Activated naive CD4-positive, alpha-beta T cell treated with anti-CD3 and anti-CD28 coated beads, Interleukin-2, amount 10 ng/mL, durations not matched to agents 7 days and 5 days (primary cell): ENCODE results near the gene ZDHHC14.
A peak's percentile ranks its signal among the peaks of the same experiment; 100 is the strongest.

Experiments used
- CTCF ChIA-PET: fragments of 350-600 bp; sonication (Branson Sonifier 250); formaldehyde crosslinking; loops from one replicate; lab custom pipeline; 2021; ENCODE audit warnings: antibody characterized with exemption; lab: Charles Lee
- DNase-seq: peaks from one replicate; pipeline ENCODE4 v3.0.0-alpha.2; 2020
- H3K27ac Mint-ChIP-seq: one replicate; pipeline ENCODE4 v1.8.0; 2021; ENCODE audit warnings: mild to moderate bottlenecking, moderate library complexity, mixed read lengths
- H3K27me3 Mint-ChIP-seq: one replicate; pipeline ENCODE4 v1.8.0; 2021; ENCODE audit warnings: mild to moderate bottlenecking, mixed read lengths
- H3K36me3 Mint-ChIP-seq: one replicate; pipeline ENCODE4 v1.8.0; 2021; ENCODE audit warnings: mixed read lengths
- H3K4me1 Mint-ChIP-seq: one replicate; pipeline ENCODE4 v1.8.0; 2021; ENCODE audit warnings: mixed read lengths
- H3K4me3 Mint-ChIP-seq: one replicate; pipeline ENCODE4 v1.8.0; 2021; ENCODE audit warnings: mild to moderate bottlenecking, moderate library complexity, mixed read lengths
- H3K9me3 Mint-ChIP-seq: one replicate; pipeline ENCODE4 v1.8.0; 2021; ENCODE audit warnings: mixed read lengths

The ZDHHC14 gene

DNA sequence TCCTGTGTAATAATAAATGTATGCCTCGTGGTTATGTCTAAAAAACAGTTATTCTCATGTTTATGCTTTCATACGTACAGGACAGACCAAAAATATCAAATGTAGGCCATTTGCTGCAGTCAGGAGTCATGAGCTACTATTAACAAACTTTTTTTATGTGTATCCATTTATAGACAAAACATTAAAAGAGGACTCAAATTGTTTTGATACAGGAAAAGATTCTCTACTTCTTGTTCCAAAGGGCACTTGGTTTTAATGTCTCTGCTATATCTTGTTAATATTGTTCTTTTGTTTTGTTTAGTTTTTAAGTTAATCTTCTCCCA, 155.2 kb downstream of the ZDHHC14 start:
- peaks cover 8% of the 10 kb centered on the region for H3K36me3 Mint-ChIP-seq
- H3K4me3 Mint-ChIP-seq = no peak overlapping the region
- CTCF ChIA-PET = interaction anchor here (1.5 to 1.7 kb wide), 2 partner anchors 9 to 214 kb away, joined by 3 to 5 read pairs; no protein-coding TSS in a partner anchor
- H3K27me3 Mint-ChIP-seq = peaks cover 17% of the 10 kb centered on the region
- H3K27ac Mint-ChIP-seq = peak overlapping the region; percentile 86
- peaks cover 48% of the 10 kb centered on the region for H3K4me1 Mint-ChIP-seq
- DNase-seq = no peak
- no peaks in the 10 kb centered on the region for H3K9me3 Mint-ChIP-seq

- peaks cover 48% of the 10 kb centered on the region for H3K4me1 Mint-ChIP-seq
These were observed 156.6 kb downstream of the ZDHHC14 start for GRCh38 chr6:157537556-157537955.

DNA sequence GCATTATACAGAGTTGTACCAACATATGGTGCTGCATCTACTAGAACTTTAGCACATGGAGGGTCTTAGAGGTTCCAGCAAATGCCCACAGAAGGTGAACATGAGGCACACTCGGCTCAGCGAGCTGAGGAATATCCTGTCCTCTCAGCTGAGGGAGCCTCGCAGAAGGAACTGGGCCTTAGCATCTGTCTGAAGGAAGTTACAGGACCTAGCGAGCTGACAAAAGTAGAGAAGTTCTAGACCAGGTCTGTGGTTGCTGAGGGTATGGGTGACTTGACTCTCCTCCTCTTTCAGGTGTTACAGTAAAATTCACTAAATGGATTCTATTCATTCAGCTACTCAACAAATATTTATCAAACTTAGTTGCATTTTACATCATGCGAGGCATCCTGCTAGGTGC, 157.2 kb downstream of the ZDHHC14 start:
- Mint-ChIP-seq H3K9me3 (no peaks in the 10 kb centered on the region), H3K27ac (no peak overlapping the region), H3K4me1 (peaks cover 45% of the 10 kb centered on the region), H3K27me3 (peaks cover 17% of the 10 kb centered on the region), H3K36me3 (peaks cover 8% of the 10 kb centered on the region), H3K4me3 (no peak overlapping the region)
- no peak for DNase-seq
- CTCF ChIA-PET = interaction anchor here (1.0 kb wide), 1 partner anchor 11 kb away, joined by 3 read pairs; no protein-coding TSS in a partner anchor

More at GRCh38 chr6:157537556-157537955, 156.6 kb downstream of the ZDHHC14 start:
- Mint-ChIP-seq H3K4me3 (no peak overlapping the region), H3K9me3 (no peaks in the 10 kb centered on the region), H3K27me3 (peaks cover 17% of the 10 kb centered on the region), H3K27ac (no peak overlapping the region), H3K36me3 (peaks cover 8% of the 10 kb centered on the region)
- CTCF ChIA-PET = interaction anchor here (1.0 kb wide), 1 partner anchor 75 kb away, joined by 3 read pairs; no protein-coding TSS in a partner anchor
- DNase-seq = no peak

DNA sequence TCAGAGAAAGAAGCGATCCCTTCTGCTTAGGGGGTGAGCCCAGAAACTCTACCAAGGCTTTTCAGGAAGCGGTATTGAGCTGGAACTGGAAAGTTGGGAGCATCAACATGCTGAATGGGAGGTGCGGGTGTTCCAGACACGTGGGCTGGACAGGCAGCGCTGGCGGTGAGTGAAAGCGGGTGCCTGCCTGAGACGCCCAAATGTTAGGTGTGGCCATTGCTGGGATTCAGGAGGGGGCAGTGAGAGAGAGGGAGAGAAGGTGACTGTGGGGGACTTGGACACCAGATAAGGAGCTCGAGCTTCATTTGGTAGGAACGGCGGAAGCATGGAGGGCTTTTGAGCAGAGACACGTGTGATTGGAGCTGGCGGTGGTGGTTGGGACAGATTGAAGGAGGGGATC, 157.7 kb downstream of the ZDHHC14 start:
- Mint-ChIP-seq H3K4me3 (no peak overlapping the region), H3K27me3 (peaks cover 12% of the 10 kb centered on the region), H3K27ac (no peak overlapping the region), H3K36me3 (peaks cover 6% of the 10 kb centered on the region), H3K9me3 (no peaks in the 10 kb centered on the region), H3K4me1 (peaks cover 43% of the 10 kb centered on the region)
- CTCF ChIA-PET = interaction anchor here (1.0 kb wide), 1 partner anchor 11 kb away, joined by 3 read pairs; no protein-coding TSS in a partner anchor
- DNase-seq = no peak

GRCh38 chr6:157539421-157539822, 158.4 kb downstream of the ZDHHC14 start:
- no peak for DNase-seq
- peaks cover 12% of the 10 kb centered on the region for H3K27me3 Mint-ChIP-seq
- H3K4me1 Mint-ChIP-seq = peaks cover 43% of the 10 kb centered on the region
- H3K9me3 Mint-ChIP-seq = no peaks in the 10 kb centered on the region
- H3K4me3 Mint-ChIP-seq = no peak overlapping the region
- H3K27ac Mint-ChIP-seq = no peak overlapping the region
- CTCF ChIA-PET = interaction anchor here (1.0 kb wide), 1 partner anchor 12 kb away, joined by 3 read pairs; no protein-coding TSS in a partner anchor
- peaks cover 6% of the 10 kb centered on the region for H3K36me3 Mint-ChIP-seq

GRCh38 chr6:157539900-157540752, 159.1 kb downstream of the ZDHHC14 start:
- no peak overlapping the region for H3K27ac Mint-ChIP-seq

GRCh38 chr6:157541618-157542413, 160.8 kb downstream of the ZDHHC14 start:
- H3K4me3 Mint-ChIP-seq = no peak overlapping the region
- H3K27ac Mint-ChIP-seq = no peak overlapping the region
- H3K4me1 Mint-ChIP-seq = peaks cover 23% of the 10 kb centered on the region
- peaks cover 16% of the 10 kb centered on the region for H3K27me3 Mint-ChIP-seq
- CTCF ChIA-PET = no interaction called here
- no peak for DNase-seq
- peaks cover 5% of the 10 kb centered on the region for H3K9me3 Mint-ChIP-seq
- H3K36me3 Mint-ChIP-seq = peaks cover 1% of the 10 kb centered on the region

More at GRCh38 chr6:157539900-157540752, 159.1 kb downstream of the ZDHHC14 start:
- no peak for DNase-seq
- Mint-ChIP-seq H3K4me3 (no peak overlapping the region), H3K27me3 (peaks cover 12% of the 10 kb centered on the region), H3K36me3 (peaks cover 7% of the 10 kb centered on the region), H3K4me1 (peaks cover 38% of the 10 kb centered on the region), H3K9me3 (peaks cover 4% of the 10 kb centered on the region)
- CTCF ChIA-PET = interaction anchor here (0.8 kb wide), 1 partner anchor 13 kb away, joined by 3 read pairs; no protein-coding TSS in a partner anchor

- Mint-ChIP-seq H3K4me3 (no peak overlapping the region), H3K36me3 (peaks cover 1% of the 10 kb centered on the region), H3K9me3 (peaks cover 5% of the 10 kb centered on the region), H3K27me3 (peaks cover 16% of the 10 kb centered on the region), H3K27ac (no peak overlapping the region), H3K4me1 (peaks cover 16% of the 10 kb centered on the region)
- CTCF ChIA-PET = no interaction called here
- DNase-seq = no peak
These were observed 161.6 kb downstream of the ZDHHC14 start for GRCh38 chr6:157542414-157543160.

GRCh38 chr6:157546321-157546720, 165.3 kb downstream of the ZDHHC14 start:
- Mint-ChIP-seq H3K4me1 (peaks cover 25% of the 10 kb centered on the region), H3K27ac (no peak overlapping the region), H3K36me3 (peaks cover 1% of the 10 kb centered on the region), H3K27me3 (peaks cover 12% of the 10 kb centered on the region), H3K9me3 (peaks cover 6% of the 10 kb centered on the region), H3K4me3 (no peak overlapping the region)
- DNase-seq = no peak
- CTCF ChIA-PET = no interaction called here

- no peak for DNase-seq
- H3K9me3 Mint-ChIP-seq = peaks cover 6% of the 10 kb centered on the region
- H3K27ac Mint-ChIP-seq = no peak overlapping the region
- CTCF ChIA-PET = no interaction called here
- peaks cover 1% of the 10 kb centered on the region for H3K36me3 Mint-ChIP-seq
- peaks cover 12% of the 10 kb centered on the region for H3K27me3 Mint-ChIP-seq
- no peak overlapping the region for H3K4me3 Mint-ChIP-seq
- H3K4me1 Mint-ChIP-seq = peaks cover 25% of the 10 kb centered on the region
These were observed 166.1 kb downstream of the ZDHHC14 start for GRCh38 chr6:157547112-157547511.

DNA sequence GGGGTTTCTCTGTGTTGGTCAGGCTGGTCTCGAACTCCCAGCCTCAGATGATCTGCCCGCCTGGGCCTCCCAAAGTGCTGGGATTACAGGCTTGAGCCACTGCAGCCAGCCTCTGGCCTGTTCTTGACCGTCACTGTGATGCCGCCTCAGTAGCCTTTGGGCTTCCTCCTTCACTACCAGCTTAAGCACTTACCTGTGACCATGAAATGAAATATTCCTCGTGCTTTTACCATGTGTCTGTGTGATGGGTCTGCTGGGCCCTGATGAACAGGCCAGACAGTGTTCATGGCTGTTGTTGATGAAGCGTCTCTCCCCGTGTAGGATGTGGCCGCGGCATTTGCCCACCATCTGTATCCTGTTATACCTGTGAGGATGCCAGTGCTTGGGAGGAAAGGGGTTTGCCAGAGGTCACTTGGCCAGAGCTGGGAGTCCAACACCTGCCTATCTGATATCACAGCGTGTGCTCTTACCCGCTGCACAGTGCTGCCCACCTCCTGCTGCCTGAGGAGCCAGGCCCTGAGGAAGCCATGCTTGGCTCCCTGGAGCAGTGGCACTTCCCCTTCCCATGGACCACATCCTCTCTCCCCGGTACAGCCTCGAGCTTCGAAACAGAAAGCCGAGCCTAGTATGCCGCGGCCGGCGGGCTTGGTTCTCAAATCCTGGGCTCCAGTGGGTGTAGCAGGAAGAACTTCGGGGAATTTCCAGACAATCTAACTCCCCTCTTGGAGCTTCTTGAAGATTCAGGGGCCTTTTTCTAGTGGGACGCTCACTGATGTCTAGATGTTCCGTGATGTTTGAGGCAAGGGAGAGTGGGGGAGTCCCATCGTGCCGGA, 167.9 kb downstream of the ZDHHC14 start:
- H3K27me3 Mint-ChIP-seq = peaks cover 24% of the 10 kb centered on the region
- H3K9me3 Mint-ChIP-seq = peaks cover 6% of the 10 kb centered on the region
- no peak overlapping the region for H3K4me3 Mint-ChIP-seq
- H3K4me1 Mint-ChIP-seq = peaks cover 25% of the 10 kb centered on the region
- H3K27ac Mint-ChIP-seq = no peak overlapping the region
- H3K36me3 Mint-ChIP-seq = peaks cover 1% of the 10 kb centered on the region
- CTCF ChIA-PET = no interaction called here
- peak; percentile 33 for DNase-seq

DNA sequence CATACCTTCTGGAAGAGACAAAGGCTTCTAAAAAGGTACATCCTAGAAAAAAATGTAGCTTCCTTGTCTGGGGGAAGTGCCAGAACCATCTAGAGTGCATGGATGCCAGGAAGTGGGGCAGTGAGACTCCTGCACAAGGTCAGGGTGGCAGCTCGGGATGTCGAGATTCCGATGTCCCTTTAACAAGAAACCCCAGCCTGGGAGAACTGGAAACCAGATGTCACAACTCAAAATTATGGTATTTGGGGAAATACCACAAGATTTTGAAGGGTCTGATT, 168.4 kb downstream of the ZDHHC14 start:
- Mint-ChIP-seq H3K9me3 (peaks cover 6% of the 10 kb centered on the region), H3K36me3 (peaks cover 1% of the 10 kb centered on the region), H3K27ac (no peak overlapping the region), H3K4me1 (peaks cover 25% of the 10 kb centered on the region), H3K4me3 (no peak overlapping the region), H3K27me3 (peaks cover 26% of the 10 kb centered on the region)
- DNase-seq = no peak
- CTCF ChIA-PET = no interaction called here
